ENCODE results near the gene PRDM16.

DNA sequence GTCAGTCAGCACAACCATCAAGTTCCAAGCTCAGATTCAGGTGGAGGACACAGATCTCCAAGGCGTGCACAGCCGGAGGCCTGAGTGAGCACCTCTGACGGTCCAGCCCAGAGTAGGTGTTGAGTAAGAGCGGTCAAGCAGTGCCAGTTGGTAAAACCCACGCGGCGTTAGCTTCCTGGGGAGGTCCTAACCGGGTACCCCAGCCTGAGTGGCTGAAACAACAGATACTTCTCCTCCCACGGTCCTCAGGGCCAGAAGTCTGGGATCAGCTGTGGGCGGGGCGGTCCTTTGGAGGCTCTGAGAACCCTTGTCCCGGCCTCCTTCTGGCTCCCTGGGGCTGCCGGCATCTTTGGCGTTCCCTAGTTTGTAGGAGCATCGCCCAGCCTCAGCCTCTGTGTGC, 94.4 kb downstream of the PRDM16 start:
- TF ChIP-seq CTCF (IDR thresholded peaks at IDR 0.05; ENCODE audit: insufficient read depth, low read depth, low read length) (no peak), EZH2 (IDR thresholded peaks at IDR 0.05; ENCODE audit: insufficient read depth, low read length) (no peak)

All from astrocyte (in vitro differentiated cells and primary cell).